HG02943 (cell line): ENCODE results near the gene ZNF280D.

Experiments
- ATAC-seq: cut with Tn5 transposase; IDR thresholded peaks from one replicate; pipeline ENCODE4 v1.9.1; 2021; ENCODE audit warnings: mild to moderate bottlenecking, low read depth, moderate library complexity; ENCODE audit not compliant: unreplicated experiment

Gene ZNF280D

GRCh38 chr15:56754772-56755370 is 21.6 kb upstream of the ZNF280D start:
- ATAC-seq = no peak

- no peak for ATAC-seq
Measured at GRCh38 chr15:56752986-56753385, 19.7 kb upstream of the ZNF280D start.

GRCh38 chr15:56749982-56750381 is 16.7 kb upstream of the ZNF280D start:
- ATAC-seq = no peak

- no peak for ATAC-seq
Measured at GRCh38 chr15:56744701-56745683, 11.7 kb upstream of the ZNF280D start.

GRCh38 chr15:56741541-56741940 is 8.2 kb upstream of the ZNF280D start:
- ATAC-seq = no peak

GRCh38 chr15:56739964-56740640 is 6.8 kb upstream of the ZNF280D start:
- ATAC-seq = no peak

- ATAC-seq = no peak
Measured at GRCh38 chr15:56739474-56739873, 6.2 kb upstream of the ZNF280D start.

- no peak for ATAC-seq
Measured at GRCh38 chr15:56737791-56738190, 4.5 kb upstream of the ZNF280D start.

GRCh38 chr15:56736881-56737707 is 3.8 kb upstream of the ZNF280D start:
- no peak for ATAC-seq

- ATAC-seq = no peak
Measured at GRCh38 chr15:56736308-56736707, 3.0 kb upstream of the ZNF280D start.

- no peak for ATAC-seq
Measured at GRCh38 chr15:56735589-56735988, 2.3 kb upstream of the ZNF280D start.

GRCh38 chr15:56734013-56734635 is 815 bp upstream of the ZNF280D start:
- no peak for ATAC-seq

- ATAC-seq = no peak
Measured at GRCh38 chr15:56732886-56733135, 498 bp downstream of the ZNF280D start.

GRCh38 chr15:56732135-56732885 is 999 bp downstream of the ZNF280D start:
- ATAC-seq = no peak

GRCh38 chr15:56731548-56731947 is 1.8 kb downstream of the ZNF280D start:
- ATAC-seq = no peak

- no peak for ATAC-seq
Measured at GRCh38 chr15:56729561-56729960, 3.7 kb downstream of the ZNF280D start.

- no peak for ATAC-seq
Measured at GRCh38 chr15:56725386-56725785, 7.9 kb downstream of the ZNF280D start.

GRCh38 chr15:56724232-56724631 is 9.1 kb downstream of the ZNF280D start:
- ATAC-seq = no peak

- no peak for ATAC-seq
Measured at GRCh38 chr15:56723787-56724186, 9.5 kb downstream of the ZNF280D start.
